HG03064 (cell line): ENCODE data around the gene UFSP2.

ENCODE experiments used
- ATAC-seq: cut with Tn5 transposase; IDR thresholded peaks from one replicate; pipeline ENCODE4 v1.9.1; 2021; ENCODE audit warnings: low read depth; ENCODE audit not compliant: unreplicated experiment

Gene UFSP2

DNA sequence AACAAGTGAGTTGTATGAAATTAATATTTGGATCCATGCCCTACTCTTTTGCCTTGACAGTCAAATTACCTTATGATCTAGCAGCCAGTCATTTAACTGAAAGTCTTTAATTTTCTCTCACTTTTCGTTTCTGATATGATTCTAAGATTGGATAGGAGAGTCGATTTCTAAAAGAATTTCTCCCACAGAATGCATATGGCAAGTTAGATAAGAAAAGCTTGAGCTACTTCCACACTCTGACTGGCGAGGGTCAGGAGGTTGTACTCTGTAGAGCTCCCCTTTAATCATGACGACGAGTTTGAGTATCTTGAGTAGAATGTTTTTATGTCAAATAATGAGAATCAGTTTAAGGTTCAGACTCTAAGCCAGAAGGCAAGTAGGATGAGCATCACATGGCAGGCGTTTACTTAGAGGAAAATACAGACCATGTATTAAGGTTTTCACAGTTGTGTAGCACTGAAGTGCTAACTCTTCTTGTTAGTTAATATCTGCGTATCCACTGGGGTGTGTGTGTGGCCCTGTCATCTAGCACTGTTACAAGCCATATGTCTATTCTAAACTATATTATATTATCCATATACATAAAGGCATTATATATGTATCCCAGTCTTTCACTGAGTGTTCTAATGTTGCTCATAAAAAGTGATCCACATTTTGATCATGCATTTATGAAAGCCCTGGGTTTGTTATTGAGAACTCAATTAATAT, 67.9 kb downstream of the UFSP2 start:
- ATAC-seq = no peak

- no peak for ATAC-seq
These were observed 68.6 kb downstream of the UFSP2 start for GRCh38 chr4:185357211-185357610.

- no peak for ATAC-seq
These were observed 73.0 kb downstream of the UFSP2 start for GRCh38 chr4:185352741-185353140.

- ATAC-seq = no peak
These were observed 73.6 kb downstream of the UFSP2 start for GRCh38 chr4:185352202-185352601.

DNA sequence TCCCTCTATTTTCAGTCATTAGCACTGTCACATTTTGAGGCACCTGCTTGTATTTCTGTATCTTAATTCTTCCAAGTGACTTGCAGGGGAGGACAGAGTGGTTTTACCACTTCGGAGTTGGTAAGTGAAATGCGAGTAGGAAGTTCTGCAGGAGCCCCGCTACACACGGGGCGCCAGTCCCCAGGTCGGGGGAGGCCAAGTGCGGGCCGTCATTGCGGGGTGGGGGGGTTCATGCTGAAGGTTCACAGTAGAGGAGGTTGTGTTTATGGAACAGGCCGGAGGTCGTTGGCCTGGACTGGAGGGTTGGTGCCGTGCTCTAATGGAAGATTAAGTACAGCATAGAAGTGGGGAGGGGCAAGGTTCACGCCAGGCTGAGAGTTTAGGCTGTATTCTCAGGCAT, 74.1 kb downstream of the UFSP2 start:
- ATAC-seq = no peak
